SK-N-SH (cell line): ENCODE results near the gene PCNX2. TPM values are rescaled to one million over a fixed set of nuclear protein-coding genes. Genes with fewer than 3 reads are reported as not detected.

Experiments used
- CTCF ChIA-PET: fragments of 300-600, 350-600 bp; formaldehyde crosslinking; extraction: SDS; loops from one replicate; lab custom pipeline; 2021; lab: Yijun Ruan, JAX
- POLR2A ChIA-PET: fragments of 350-600 bp; sonication (Branson Sonifier 250); formaldehyde crosslinking; extraction: SDS; loops from one replicate; lab custom pipeline; 2020; ENCODE audit warnings: antibody characterized with exemption, inconsistent platforms; lab: Yijun Ruan, JAX
- DNase-seq: peaks from one replicate; pipeline ENCODE4 v3.0.0; 2012
- H2AFZ ChIP-seq: fragments of 200-600 bp; sonication (generic); 2 replicates; pipeline ENCODE4 v1.8.1; 2016; ENCODE audit warnings: antibody characterized with exemption, mild to moderate bottlenecking, low read depth
- H3F3A ChIP-seq: fragments of 200-600 bp; sonication (generic); replicated peaks from 2 replicates; pipeline ENCODE3; 2016; ENCODE audit warnings: antibody characterized with exemption, mild to moderate bottlenecking; ENCODE audit not compliant: insufficient read depth
- H3K27ac ChIP-seq, 2 experiments: fragments of 200-500 bp in 1 of 2; fragments of 200-600 bp in 1 of 2; sonication (Bioruptor generic) in 1 of 2; sonication (generic), shearing (Covaris generic) in 1 of 2; 2 replicates each; pipeline versions ENCODE4 v1.5.1 to v1.6.1; 2014 to 2016; ENCODE audit warnings: low read depth in 2 of 2, inconsistent platforms in 1 of 2, low read length in 1 of 2, mild to moderate bottlenecking in 1 of 2, mixed read lengths in 1 of 2
- H3K27me3 ChIP-seq: fragments of 200-600 bp; sonication (generic), shearing (Covaris generic); 2 replicates; pipeline ENCODE4 v1.6.1; 2016; ENCODE audit warnings: mixed run types; ENCODE audit not compliant: insufficient read depth
- H3K36me3 ChIP-seq, 2 experiments: fragments of 200-500 bp in 1 of 2; fragments of 200-600 bp in 1 of 2; sonication (Bioruptor generic) in 1 of 2; sonication (generic) in 1 of 2; replicated peaks in 1 of 2; 2 replicates each; pipeline versions ENCODE3 to v1.5.1; 2014 to 2016; ENCODE audit warnings: low read length in 1 of 2, mild to moderate bottlenecking in 1 of 2; ENCODE audit not compliant: insufficient read depth in 2 of 2, control insufficient read depth in 1 of 2
- H3K4me1 ChIP-seq, 2 experiments: fragments of 200-500 bp in 1 of 2; fragments of 200-600 bp in 1 of 2; sonication (Bioruptor generic) in 1 of 2; sonication (generic), shearing (Covaris generic) in 1 of 2; 2 replicates each; pipeline versions ENCODE4 v1.5.1 to v1.6.1; 2014 to 2016; ENCODE audit warnings: low read depth in 1 of 2, low read length in 1 of 2, mixed run types in 1 of 2; ENCODE audit not compliant: insufficient read depth in 2 of 2, control insufficient read depth in 1 of 2
- H3K4me2 ChIP-seq: fragments of 200-600 bp; sonication (generic), shearing (Covaris generic); 2 replicates; pipeline ENCODE4 v1.6.1; 2017; ENCODE audit warnings: mixed run types
- H3K4me3 ChIP-seq, 2 experiments: fragments of 200-500 bp in 1 of 2; fragments of 200-600 bp in 1 of 2; sonication (Bioruptor generic) in 1 of 2; sonication (generic), shearing (Covaris generic) in 1 of 2; 2 replicates each; pipeline versions ENCODE4 v1.5.1 to v1.8.1; 2014 to 2016; ENCODE audit warnings: low read depth in 2 of 2, inconsistent platforms in 1 of 2, low read length in 1 of 2, mild to moderate bottlenecking in 1 of 2, mixed read lengths in 1 of 2, moderate library complexity in 1 of 2
- H3K79me2 ChIP-seq: fragments of 200-600 bp; sonication (generic); 2 replicates; pipeline ENCODE4 v1.8.1; 2017; ENCODE audit warnings: mild to moderate bottlenecking; ENCODE audit not compliant: insufficient read depth
- H3K9ac ChIP-seq: fragments of 200-600 bp; sonication (generic); 2 replicates; pipeline ENCODE4 v1.6.1; 2017; ENCODE audit warnings: mixed run types
- H3K9me2 ChIP-seq: fragments of 200-600 bp; sonication (generic); 2 replicates; pipeline ENCODE4 v1.6.1; 2017; ENCODE audit warnings: mixed run types
- H3K9me3 ChIP-seq: fragments of 200-600 bp; sonication (generic); 2 replicates; pipeline ENCODE4 v1.6.1; 2017; ENCODE audit warnings: mixed run types, mild to moderate bottlenecking, moderate library complexity
- H4K20me1 ChIP-seq: fragments of 200-600 bp; sonication (generic); 2 replicates; pipeline ENCODE4 v1.6.1; 2017; ENCODE audit warnings: mild to moderate bottlenecking, mixed run types; ENCODE audit not compliant: insufficient read depth
- CHD2 ChIP-seq: fragments of 150-350 bp; IDR thresholded peaks from 2 replicates; pipeline ENCODE4 v1.6.1; 2018; ENCODE audit warnings: low read length; ENCODE audit not compliant: partially characterized antibody
- EP300 ChIP-seq, 2 experiments: IDR thresholded peaks; 2 replicates each; pipeline versions ENCODE4 v1.4.0 to v1.6.1; 2012; ENCODE audit warnings: borderline replicate concordance in 1 of 2, low read depth in 1 of 2, low read length in 1 of 2
- EZH2phosphoT487 ChIP-seq: fragments of 200-600 bp; sonication (generic); IDR thresholded peaks from 2 replicates; pipeline ENCODE4 v1.6.1; 2017; ENCODE audit warnings: low read depth, mixed run types, mild to moderate bottlenecking, antibody characterized with exemption, moderate library complexity, borderline replicate concordance
- FOXJ3 ChIP-seq: sonication (generic); formaldehyde crosslinking; IDR thresholded peaks from 2 replicates; pipeline ENCODE4 v1.5.1; 2020; ENCODE audit warnings: mild to moderate bottlenecking, missing genetic modification reagents
- FOXM1 ChIP-seq: IDR thresholded peaks from 2 replicates; pipeline ENCODE4 v1.4.0; 2012; ENCODE audit warnings: low read depth, mild to moderate bottlenecking
- GATA2 ChIP-seq: sonication (generic); formaldehyde crosslinking; IDR thresholded peaks from 2 replicates; pipeline ENCODE4 v1.5.0; 2020; ENCODE audit warnings: mild to moderate bottlenecking, missing genetic modification reagents
- IRF3 ChIP-seq: fragments of 150-350 bp; IDR thresholded peaks from 2 replicates; pipeline ENCODE4 v1.6.1; 2016; ENCODE audit warnings: mild to moderate bottlenecking, low read depth, low read length
- MAX ChIP-seq: IDR thresholded peaks from 2 replicates; pipeline ENCODE4 v1.4.0; 2012; ENCODE audit warnings: low read depth
- NRF1 ChIP-seq: IDR thresholded peaks from 2 replicates; pipeline ENCODE4 v1.6.1; 2012; ENCODE audit warnings: low read depth, mild to moderate bottlenecking, low read length
- PBX3 ChIP-seq: IDR thresholded peaks from 2 replicates; pipeline ENCODE4; 2012
- POLR2AphosphoS5 ChIP-seq: IDR thresholded peaks from 2 replicates; pipeline ENCODE4 v1.6.1; 2012; ENCODE audit warnings: low read depth, low read length
- RCOR1 ChIP-seq: fragments of 150-350 bp; IDR thresholded peaks from 2 replicates; pipeline ENCODE4 v1.6.1; 2017; ENCODE audit warnings: antibody characterized with exemption, low read length
- REST ChIP-seq: IDR thresholded peaks from 2 replicates; pipeline ENCODE4 v1.6.1; 2012; ENCODE audit warnings: mild to moderate bottlenecking, low read depth, low read length, moderate library complexity
- RFX5 ChIP-seq: IDR thresholded peaks from 2 replicates; pipeline ENCODE4 v1.6.1; 2012; ENCODE audit warnings: mild to moderate bottlenecking, improper control_type of control experiment, low read length
- RXRA ChIP-seq: IDR thresholded peaks from 2 replicates; pipeline ENCODE4 v1.4.0; 2012; ENCODE audit warnings: low read depth, mild to moderate bottlenecking, borderline replicate concordance
- SMC3 ChIP-seq: IDR thresholded peaks from 2 replicates; pipeline ENCODE4 v1.6.1; 2012; ENCODE audit warnings: low read depth, low read length, improper control_type of control experiment
- TAF1 ChIP-seq: IDR thresholded peaks from 2 replicates; pipeline ENCODE4 v1.6.1; 2012; ENCODE audit warnings: low read depth, mild to moderate bottlenecking, low read length, moderate library complexity, borderline replicate concordance
- TCF12 ChIP-seq: IDR thresholded peaks from 2 replicates; pipeline ENCODE4 v1.4.0; 2012
- TEAD4 ChIP-seq: IDR thresholded peaks from 2 replicates; pipeline ENCODE4 v1.4.0; 2012; ENCODE audit warnings: mild to moderate bottlenecking, borderline replicate concordance; ENCODE audit not compliant: insufficient read depth
- USF1 ChIP-seq: IDR thresholded peaks from 2 replicates; pipeline ENCODE4 v1.4.0; 2012; ENCODE audit warnings: low read depth, borderline replicate concordance
- ZBTB33 ChIP-seq: IDR thresholded peaks from 2 replicates; pipeline ENCODE4 v1.4.0; 2012; ENCODE audit warnings: low read depth, borderline replicate concordance
- polyA plus RNA-seq, 3 experiments: library from polyadenylated mRNA; depleted of rRNA; stranded (reverse); fragments of >200 nt; gene quantifications; 2 replicates each; pipeline ENCODE4 v1.2.3, GENCODE V29; 2012

The PCNX2 gene
- polyA plus RNA-seq, 1 of the 3 experiments (the other 2 are of a cell fraction), result 10.6 TPM

GRCh38 chr1:233040494-233040893 is 255.0 kb downstream of the PCNX2 start (continued):
- TF ChIP-seq REST (no peak), POLR2AphosphoS5 (no peak)

- Histone ChIP-seq H3K4me3 (no peak overlapping the region), H3K36me3 (no peaks in the 10 kb centered on the region), H4K20me1 (no peaks in the 10 kb centered on the region), H3F3A (no peaks in the 10 kb centered on the region), H2AFZ (no peak overlapping the region), H3K9ac (no peak overlapping the region), H3K9me3 (no peaks in the 10 kb centered on the region), H3K27ac (no peak overlapping the region), H3K4me1 (peaks cover 0 to 4% of the 10 kb centered on the region in 2 experiments; a peak in 2 of 4 replicates), H3K4me2 (no peak overlapping the region), H3K9me2 (no peaks in the 10 kb centered on the region), H3K79me2 (no peaks in the 10 kb centered on the region), H3K27me3 (no peaks in the 10 kb centered on the region)
- ChIA-PET POLR2A (no interaction called here), CTCF (interaction anchor here (1.3 kb wide), 1 partner anchor 13 kb away, joined by 4 read pairs; no protein-coding TSS in a partner anchor)
- DNase-seq, result peak; percentile 22
- TF ChIP-seq RCOR1 (peak; percentile 90), ZBTB33 (no peak), FOXM1 (no peak), RFX5 (no peak), EP300 (IDR thresholded peaks at IDR 0.05; ENCODE audit: borderline replicate concordance in 1 of 2, low read depth in 1 of 2, low read length in 1 of 2) (peak in 1 of 2 experiments; percentile 94; a peak in 2 of 4 replicates), TAF1 (no peak), PBX3 (no peak), GATA2 (CRISPR knock-in tag) (peak; percentile 96), CHD2 (no peak), SMC3 (no peak), TEAD4 (no peak), IRF3 (no peak), FOXJ3 (peak; percentile 80), MAX (no peak), EZH2phosphoT487 (no peak), NRF1 (no peak), RXRA (no peak), TCF12 (0 out of 2 replicates have a peak, but pooled peaks have one; percentile 7), USF1 (no peak), POLR2AphosphoS5 (no peak)
Observed at GRCh38 chr1:233038581-233038980, 256.9 kb downstream of the PCNX2 start.
